ENCODE measurements around the gene REG4.

Gene REG4

GRCh38 chr1:119781434-119782210, 29.6 kb downstream of the REG4 start:
- DNase-seq (ENCODE audit: low read depth in 1 of 2, low spot score in 1 of 2), result no peak

GRCh38 chr1:119779869-119780356, 31.3 kb downstream of the REG4 start:
- DNase-seq (ENCODE audit: low read depth in 1 of 2, low spot score in 1 of 2), result no peak

GRCh38 chr1:119778886-119779560, 32.2 kb downstream of the REG4 start:
- no peak for DNase-seq (ENCODE audit: low read depth in 1 of 2, low spot score in 1 of 2)

GRCh38 chr1:119778359-119778758, 32.9 kb downstream of the REG4 start:
- DNase-seq (ENCODE audit: low read depth in 1 of 2, low spot score in 1 of 2), result no peak

GRCh38 chr1:119774746-119775490, 36.3 kb downstream of the REG4 start:
- no peak for DNase-seq (ENCODE audit: low read depth in 1 of 2, low spot score in 1 of 2)

- no peak for DNase-seq (ENCODE audit: low read depth in 1 of 2, low spot score in 1 of 2)
Measured at GRCh38 chr1:119773711-119774241, 37.5 kb downstream of the REG4 start.

- no peak for DNase-seq (ENCODE audit: low read depth in 1 of 2, low spot score in 1 of 2)
Measured at GRCh38 chr1:119772298-119772697, 39.0 kb downstream of the REG4 start.

GRCh38 chr1:119771770-119772169, 39.5 kb downstream of the REG4 start:
- no peak for DNase-seq (ENCODE audit: low read depth in 1 of 2, low spot score in 1 of 2)

GRCh38 chr1:119771016-119771415, 40.2 kb downstream of the REG4 start:
- no peak for DNase-seq (ENCODE audit: low read depth in 1 of 2, low spot score in 1 of 2)

- no peak for DNase-seq (ENCODE audit: low read depth in 1 of 2, low spot score in 1 of 2)
Measured at GRCh38 chr1:119768778-119769177, 42.5 kb downstream of the REG4 start, which contains the start of gene HMGCS2. TSS of gene HMGCS2 (minus strand) at chr1:119768905. CDS start at chr1:119768844, 61 bp downstream.

- no peak for DNase-seq (ENCODE audit: low read depth in 1 of 2, low spot score in 1 of 2)
Measured at GRCh38 chr1:119767486-119767885, 43.8 kb downstream of the REG4 start.

- no peak for DNase-seq (ENCODE audit: low read depth in 1 of 2, low spot score in 1 of 2)
Measured at GRCh38 chr1:119766374-119766794, 44.9 kb downstream of the REG4 start.

GRCh38 chr1:119764220-119764619, 47.0 kb downstream of the REG4 start:
- no peak for DNase-seq (ENCODE audit: low read depth in 1 of 2, low spot score in 1 of 2)

GRCh38 chr1:119762953-119763352, 48.3 kb downstream of the REG4 start:
- DNase-seq (ENCODE audit: low read depth in 1 of 2, low spot score in 1 of 2), result no peak

- DNase-seq (ENCODE audit: low read depth in 1 of 2, low spot score in 1 of 2), result no peak
Measured at GRCh38 chr1:119762409-119762808, 48.9 kb downstream of the REG4 start.

- DNase-seq (ENCODE audit: low read depth in 1 of 2, low spot score in 1 of 2), result no peak
Measured at GRCh38 chr1:119758584-119758983, 52.7 kb downstream of the REG4 start.

GRCh38 chr1:119752592-119752991, 58.7 kb downstream of the REG4 start:
- no peak for DNase-seq (ENCODE audit: low read depth in 1 of 2, low spot score in 1 of 2)

- DNase-seq (ENCODE audit: low read depth in 1 of 2, low spot score in 1 of 2), result no peak
Measured at GRCh38 chr1:119748040-119748439, 63.2 kb downstream of the REG4 start.

GRCh38 chr1:119747451-119747850, 63.8 kb downstream of the REG4 start:
- no peak for DNase-seq (ENCODE audit: low read depth in 1 of 2, low spot score in 1 of 2)

GRCh38 chr1:119745034-119745433, 66.2 kb downstream of the REG4 start:
- DNase-seq (ENCODE audit: low read depth in 1 of 2, low spot score in 1 of 2), result no peak

- DNase-seq (ENCODE audit: low read depth in 1 of 2, low spot score in 1 of 2), result no peak
Measured at GRCh38 chr1:119744598-119744942, 66.7 kb downstream of the REG4 start.
